ENCODE results near the gene LEUTX.

The LEUTX gene

DNA sequence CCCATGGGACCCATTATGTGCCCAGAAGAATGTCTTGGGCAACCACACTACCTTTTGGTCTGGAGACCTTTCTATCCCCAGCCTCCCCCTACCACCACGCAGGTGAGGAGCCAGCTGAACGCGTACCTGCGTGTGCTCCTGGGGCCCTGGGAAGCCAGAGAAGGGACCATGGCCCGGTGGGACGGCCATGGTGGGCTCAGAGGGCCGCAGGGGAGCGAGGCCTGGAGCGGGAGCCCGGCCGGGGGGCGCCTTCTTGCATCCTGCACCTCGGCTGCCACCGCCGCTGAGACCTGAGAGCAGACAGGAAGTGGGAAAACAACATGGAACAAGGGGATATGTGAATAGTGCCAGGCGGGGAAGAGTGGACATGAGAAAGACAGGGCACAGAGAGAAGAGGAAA is 53.0 kb downstream of the LEUTX start:
- intact Hi-C loops (cut with DNase I; ENCODE audit: low total_unique reads) = no loop called here
- Histone ChIP-seq H3K4me3 (no peak overlapping the region), H3K9me3 (no peaks in the 10 kb centered on the region), H3K4me1 (peaks cover 0 to 21% (median 18%) of the 10 kb centered on the region in 4 donors), H3K27me3 (no peaks in the 10 kb centered on the region), H3K36me3 (peaks cover 38 to 73% (median 56%) of the 10 kb centered on the region in 3 donors), H3K27ac (no peak overlapping the region)
- TF ChIP-seq, protein P1, sequence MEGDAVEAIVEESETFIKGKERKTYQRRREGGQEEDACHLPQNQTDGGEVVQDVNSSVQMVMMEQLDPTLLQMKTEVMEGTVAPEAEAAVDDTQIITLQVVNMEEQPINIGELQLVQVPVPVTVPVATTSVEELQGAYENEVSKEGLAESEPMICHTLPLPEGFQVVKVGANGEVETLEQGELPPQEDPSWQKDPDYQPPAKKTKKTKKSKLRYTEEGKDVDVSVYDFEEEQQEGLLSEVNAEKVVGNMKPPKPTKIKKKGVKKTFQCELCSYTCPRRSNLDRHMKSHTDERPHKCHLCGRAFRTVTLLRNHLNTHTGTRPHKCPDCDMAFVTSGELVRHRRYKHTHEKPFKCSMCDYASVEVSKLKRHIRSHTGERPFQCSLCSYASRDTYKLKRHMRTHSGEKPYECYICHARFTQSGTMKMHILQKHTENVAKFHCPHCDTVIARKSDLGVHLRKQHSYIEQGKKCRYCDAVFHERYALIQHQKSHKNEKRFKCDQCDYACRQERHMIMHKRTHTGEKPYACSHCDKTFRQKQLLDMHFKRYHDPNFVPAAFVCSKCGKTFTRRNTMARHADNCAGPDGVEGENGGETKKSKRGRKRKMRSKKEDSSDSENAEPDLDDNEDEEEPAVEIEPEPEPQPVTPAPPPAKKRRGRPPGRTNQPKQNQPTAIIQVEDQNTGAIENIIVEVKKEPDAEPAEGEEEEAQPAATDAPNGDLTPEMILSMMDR (IDR thresholded peaks at IDR 0.05) = no peak
- DNase-seq = no peak

DNA sequence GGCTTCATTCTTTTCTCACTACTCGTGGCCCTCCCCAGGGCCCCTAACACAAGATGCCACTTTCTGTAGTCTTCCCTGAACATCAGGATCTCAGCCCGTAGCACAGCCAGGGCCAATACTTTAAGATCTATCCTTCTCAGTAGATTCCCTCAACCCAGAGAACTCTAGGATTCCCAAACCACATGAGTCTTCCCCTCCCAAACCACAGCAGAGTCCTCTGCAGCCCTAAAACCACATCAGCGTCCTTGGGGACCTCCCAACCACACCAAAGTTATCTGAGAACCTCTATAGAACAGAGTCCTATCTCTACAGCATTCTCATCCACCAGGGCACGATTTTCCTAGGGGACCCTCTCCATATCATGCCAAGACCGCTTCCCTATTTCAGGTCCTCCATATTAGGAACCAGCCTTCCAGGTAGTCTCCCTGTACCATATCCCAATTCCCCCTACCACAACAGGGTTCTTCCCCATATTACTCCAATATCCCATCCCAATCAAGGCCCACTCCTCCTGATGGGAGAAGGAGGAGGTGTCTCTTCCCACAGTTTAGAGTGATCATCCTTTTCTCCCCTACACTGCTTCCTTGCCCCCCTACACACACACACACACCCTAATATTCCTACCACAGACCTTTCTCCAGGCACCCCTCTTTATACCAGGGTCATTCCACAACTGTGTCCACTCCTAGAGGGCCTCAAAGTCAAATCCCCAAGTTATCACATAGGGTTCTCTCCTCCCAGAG is 53.9 kb downstream of the LEUTX start:
- TF ChIP-seq, protein P1 (IDR thresholded peaks at IDR 0.05) = no peak
- peak overlapping the region; percentile 88 to 90 for H3K4me3 ChIP-seq
- intact Hi-C loops (cut with DNase I; ENCODE audit: low total_unique reads) = no loop called here
- no peaks in the 10 kb centered on the region for H3K9me3 ChIP-seq
- no peaks in the 10 kb centered on the region for H3K27me3 ChIP-seq
- DNase-seq = no peak
- peaks cover 39 to 73% (median 56%) of the 10 kb centered on the region in 3 donors for H3K36me3 ChIP-seq
- peak overlapping the region; percentile 91 to 92 for H3K27ac ChIP-seq
- H3K4me1 ChIP-seq = peaks cover 0 to 21% (median 18%) of the 10 kb centered on the region in 4 donors

DNA sequence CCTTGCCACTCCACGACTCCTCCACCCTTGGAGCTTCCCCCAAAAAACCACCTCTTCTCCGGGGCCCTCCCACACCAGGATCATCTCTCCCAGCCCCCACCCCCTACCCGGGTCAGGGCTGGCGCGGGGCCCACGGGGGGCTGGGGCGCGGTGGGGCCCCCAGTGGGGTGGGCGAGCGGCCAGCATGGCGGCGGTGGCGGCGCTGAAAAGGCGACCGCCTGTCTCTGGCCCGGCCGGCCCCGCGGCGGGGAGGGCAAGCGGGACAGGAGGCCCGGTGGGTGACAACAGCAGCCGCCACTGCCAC is 54.5 kb downstream of the LEUTX start:
- TF ChIP-seq, protein P1 (IDR thresholded peaks at IDR 0.05) = no peak
- Histone ChIP-seq H3K9me3 (no peaks in the 10 kb centered on the region), H3K27me3 (no peaks in the 10 kb centered on the region), H3K4me3 (peak overlapping the region; percentile 88 to 90), H3K36me3 (peaks cover 43 to 73% (median 56%) of the 10 kb centered on the region in 3 donors), H3K4me1 (peaks cover 0 to 21% (median 18%) of the 10 kb centered on the region in 4 donors), H3K27ac (peak overlapping the region; percentile 91 to 92)
- intact Hi-C loops (cut with DNase I; ENCODE audit: low total_unique reads) = no loop called here
- no peak for DNase-seq

DNA sequence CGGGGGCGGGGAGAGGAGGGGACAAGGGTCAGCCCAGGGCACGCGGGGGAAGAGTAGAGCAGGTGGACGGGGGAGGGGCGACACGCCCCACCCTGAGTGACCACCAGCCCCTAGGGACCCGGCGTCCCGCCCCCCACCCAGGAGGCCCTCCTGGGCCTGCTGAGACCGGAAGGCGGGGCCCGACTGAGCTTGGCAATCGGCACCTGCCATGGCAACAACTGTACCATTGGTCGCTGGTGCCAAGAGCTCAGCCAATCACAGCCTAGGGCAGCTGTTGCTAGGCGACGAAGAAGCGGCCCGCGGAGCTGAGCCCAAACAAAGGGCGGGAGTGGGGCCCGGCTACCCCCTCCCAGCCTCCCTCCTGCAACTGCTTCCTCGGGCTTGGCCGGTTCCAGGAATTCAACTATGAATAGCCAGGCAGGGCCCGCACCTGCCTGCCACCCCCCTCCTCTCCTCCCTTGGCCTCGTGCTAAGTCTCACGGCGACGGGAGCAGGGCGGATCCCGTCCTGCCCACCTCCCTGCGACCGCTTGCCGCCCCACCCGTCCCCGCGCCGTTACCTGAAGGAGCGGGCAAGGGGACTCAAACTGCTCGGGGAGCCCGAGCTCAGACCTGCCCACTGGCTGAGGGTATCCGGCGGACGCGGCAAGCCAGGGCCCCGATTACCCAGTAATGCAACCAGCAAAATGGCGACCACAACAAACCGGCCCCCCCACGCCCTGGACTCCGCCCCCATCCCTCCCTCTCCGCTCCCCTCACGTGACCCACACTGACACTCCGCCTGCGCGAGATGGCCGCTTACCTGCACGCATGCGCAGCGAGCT is 55.0 kb downstream of the LEUTX start, which contains the start of gene DYRK1B:
TSS of gene DYRK1B (minus strand) at position 699 of the 823 bp plus-strand sequence. CDS start 2,295 bp downstream, outside the sequence.
- Histone ChIP-seq H3K27me3 (no peaks in the 10 kb centered on the region), H3K4me3 (peak within 1 kb of the TSS; percentile 88 to 90), H3K36me3 (peaks cover 42 to 73% (median 58%) of the 10 kb centered on the region in 3 donors), H3K9me3 (no peaks in the 10 kb centered on the region), H3K27ac (peak within 1 kb of the TSS; percentile 91 to 92), H3K4me1 (peaks cover 0 to 21% (median 18%) of the 10 kb centered on the region in 4 donors)
- peak; percentile 97 to 99 for DNase-seq
- TF ChIP-seq, protein P1 (IDR thresholded peaks at IDR 0.05) = peak in 1 of 2 experiments; percentile 15
- intact Hi-C loops (cut with DNase I; ENCODE audit: low total_unique reads) = no loop called here

DNA sequence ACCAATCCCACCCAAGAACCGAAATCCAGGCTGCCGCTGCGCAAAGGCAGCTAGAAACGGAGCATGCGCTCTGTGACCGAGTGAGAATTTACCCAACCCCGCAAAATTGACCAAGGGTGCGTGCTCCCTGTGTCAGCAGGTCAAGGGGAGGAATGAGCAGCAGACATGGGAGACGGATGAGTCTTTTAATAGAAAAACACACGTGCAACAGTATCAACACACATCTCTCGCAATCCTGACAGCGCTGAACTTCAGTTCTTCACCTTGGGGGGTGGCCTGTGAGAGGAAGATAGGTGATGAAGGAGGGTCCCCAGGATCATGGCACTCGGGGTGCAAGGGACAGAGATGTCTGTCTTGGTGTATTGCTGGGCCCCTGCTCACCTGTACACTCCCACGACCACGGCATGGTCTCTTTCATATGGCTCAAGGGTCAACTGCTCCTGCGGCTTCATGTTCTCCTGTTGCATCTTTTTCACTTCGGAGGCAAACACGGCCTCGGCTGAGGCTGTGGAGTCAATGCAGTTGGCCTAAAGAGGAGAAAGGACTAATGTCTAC is 55.7 kb downstream of the LEUTX start:
- peak overlapping the region; percentile 88 to 90 for H3K4me3 ChIP-seq
- peaks cover 45 to 73% (median 62%) of the 10 kb centered on the region in 3 donors for H3K36me3 ChIP-seq
- TF ChIP-seq, protein P1 (IDR thresholded peaks at IDR 0.05) = no peak
- no peaks in the 10 kb centered on the region for H3K27me3 ChIP-seq
- peaks cover 0 to 21% (median 18%) of the 10 kb centered on the region in 4 donors for H3K4me1 ChIP-seq
- intact Hi-C loops (cut with DNase I; ENCODE audit: low total_unique reads) = no loop called here
- H3K9me3 ChIP-seq = no peaks in the 10 kb centered on the region
- H3K27ac ChIP-seq = peak overlapping the region; percentile 91 to 92
- DNase-seq = no peak

Measured in tibial artery (tissue), 4 donors.